PC-3 (cell line): Measurements from ENCODE around the gene ZC2HC1B. TPM values are rescaled to one million over a fixed set of nuclear protein-coding genes. Genes with fewer than 3 reads are reported as not detected.

Experiments
- ATAC-seq: fragments of 200-7000 bp; cut with Tn5 transposase; 2 replicates; pipeline ENCODE4 v1.9.1; 2020; ENCODE audit warnings: mild to moderate bottlenecking, moderate library complexity
- BruUV-seq: library from RNA; stranded (reverse); fragments of 400-500 nt; replicated peaks from 2 replicates; lab custom pipeline; 2021; lab: Mats Ljungman, UMichigan
- CTCF ChIA-PET: fragments of 300-600 bp; sonication (Branson Sonifier 250); formaldehyde crosslinking; loops from one replicate; lab custom pipeline; 2022; ENCODE audit warnings: antibody characterized with exemption; lab: Charles Lee
- POLR2A ChIA-PET: fragments of 300-600 bp; sonication (Branson Sonifier 250); formaldehyde crosslinking; loops from one replicate; lab custom pipeline; 2022; ENCODE audit warnings: antibody characterized with exemption; ENCODE audit not compliant: unreplicated experiment; lab: Charles Lee
- DNase-seq: peaks from one replicate; pipeline ENCODE4 v3.0.0-alpha.2; 2015
- H2AFZ ChIP-seq: fragments of 300-600 bp; sonication (generic); 2 replicates; pipeline ENCODE4 v1.6.0; 2016; ENCODE audit warnings: antibody characterized with exemption, low read length
- H3F3A ChIP-seq: fragments of 300-600 bp; sonication (generic); one replicate; pipeline ENCODE4 v1.6.0; 2017; ENCODE audit warnings: antibody characterized with exemption, low read length, control low read depth, mild to moderate bottlenecking; ENCODE audit not compliant: unreplicated experiment
- H3K27ac ChIP-seq: fragments of 300-600 bp; sonication (generic); 2 replicates; pipeline ENCODE4 v1.5.1; 2016; ENCODE audit warnings: mild to moderate bottlenecking, low read length
- H3K27me3 ChIP-seq: fragments of 300-600 bp; sonication (generic); 2 replicates; pipeline ENCODE4 v1.6.1; 2016; ENCODE audit warnings: low read length, mixed read lengths
- H3K36me3 ChIP-seq: fragments of 300-600 bp; sonication (generic); 2 replicates; pipeline ENCODE4 v1.6.1; 2016; ENCODE audit warnings: low read depth, mixed run types, low read length, mixed read lengths
- H3K4me1 ChIP-seq: fragments of 300-600 bp; sonication (generic); 2 replicates; pipeline ENCODE4 v1.5.1; 2016; ENCODE audit warnings: low read length; ENCODE audit not compliant: insufficient read depth
- H3K4me2 ChIP-seq: fragments of 300-600 bp; sonication (generic); 2 replicates; pipeline ENCODE4 v1.6.0; 2016; ENCODE audit warnings: low read length
- H3K4me3 ChIP-seq: fragments of 300-600 bp; sonication (generic); 2 replicates; pipeline ENCODE4 v1.5.1; 2016; ENCODE audit warnings: mild to moderate bottlenecking, low read length, mixed read lengths
- H3K79me2 ChIP-seq: fragments of 300-600 bp; sonication (generic); 2 replicates; pipeline ENCODE4 v1.6.1; 2017; ENCODE audit warnings: low read length, mixed read lengths
- H3K9ac ChIP-seq: fragments of 300-600 bp; sonication (generic); 2 replicates; pipeline ENCODE4 v1.6.0; 2016; ENCODE audit warnings: mild to moderate bottlenecking, low read length
- H3K9me2 ChIP-seq: fragments of 300-600 bp; sonication (generic); replicated peaks from 2 replicates; pipeline ENCODE4 v1.6.1; 2016; ENCODE audit warnings: mixed run types, low read length, mixed read lengths
- H3K9me3 ChIP-seq: fragments of 300-600 bp; sonication (generic); 2 replicates; pipeline ENCODE4 v1.6.1; 2016; ENCODE audit warnings: low read length, mixed read lengths
- H4K20me1 ChIP-seq: fragments of 300-600 bp; sonication (generic); 2 replicates; pipeline ENCODE4 v1.6.1; 2016; ENCODE audit warnings: low read length, mixed read lengths
- EZH2 ChIP-seq: fragments of 300-600 bp; sonication (generic); IDR thresholded peaks from one replicate; pipeline ENCODE4 v1.6.1; 2017; ENCODE audit warnings: antibody characterized with exemption, mild to moderate bottlenecking, low read length; ENCODE audit not compliant: unreplicated experiment
- EZH2phosphoT487 ChIP-seq: fragments of 300-600 bp; sonication (generic); IDR thresholded peaks from 2 replicates; pipeline ENCODE4 v1.6.1; 2018; ENCODE audit warnings: mild to moderate bottlenecking, antibody characterized with exemption, low read length, borderline replicate concordance
- intact Hi-C: fragments of 100-400 bp; cut with micrococcal nuclease; formaldehyde crosslinking; loops from 2 replicates; pipeline ENCODE4 v1.9.0; 2023
- total RNA-seq: library from RNA; depleted of rRNA; stranded (reverse); fragments of >200 nt; gene quantifications from 2 replicates; pipeline ENCODE4 v1.2.3, GENCODE V29; 2014
- TF ChIP-seq, protein P1 (sequence below): fragments of 300-600 bp; sonication (generic); conservative IDR thresholded peaks from 2 replicates; pipeline ENCODE4 v1.5.1; 2017; ENCODE audit warnings: antibody characterized with exemption, low read depth, mild to moderate bottlenecking, low read length

The ZC2HC1B gene
- total RNA-seq, 1 experiment from 2014 or later = not detected

GRCh38 chr6:143966312-143966711 is 102.0 kb downstream of the ZC2HC1B start:
- peaks cover 3% of the 10 kb centered on the region; the same call in 1 of the 2 replicates for H3K36me3 ChIP-seq
- no peak for DNase-seq
- POLR2A ChIA-PET = no interaction called here
- no peak overlapping the region for H3K9ac ChIP-seq
- no peak overlapping the region for H3K4me2 ChIP-seq
- H3F3A ChIP-seq = no peaks in the 10 kb centered on the region
- H3K27me3 ChIP-seq = no peaks in the 10 kb centered on the region
- H3K9me3 ChIP-seq = no peaks in the 10 kb centered on the region
- no peaks in the 10 kb centered on the region for H3K9me2 ChIP-seq
- CTCF ChIA-PET = no interaction called here
- H3K79me2 ChIP-seq = no peaks in the 10 kb centered on the region
- H3K4me3 ChIP-seq = no peak overlapping the region
- TF ChIP-seq, protein P1, sequence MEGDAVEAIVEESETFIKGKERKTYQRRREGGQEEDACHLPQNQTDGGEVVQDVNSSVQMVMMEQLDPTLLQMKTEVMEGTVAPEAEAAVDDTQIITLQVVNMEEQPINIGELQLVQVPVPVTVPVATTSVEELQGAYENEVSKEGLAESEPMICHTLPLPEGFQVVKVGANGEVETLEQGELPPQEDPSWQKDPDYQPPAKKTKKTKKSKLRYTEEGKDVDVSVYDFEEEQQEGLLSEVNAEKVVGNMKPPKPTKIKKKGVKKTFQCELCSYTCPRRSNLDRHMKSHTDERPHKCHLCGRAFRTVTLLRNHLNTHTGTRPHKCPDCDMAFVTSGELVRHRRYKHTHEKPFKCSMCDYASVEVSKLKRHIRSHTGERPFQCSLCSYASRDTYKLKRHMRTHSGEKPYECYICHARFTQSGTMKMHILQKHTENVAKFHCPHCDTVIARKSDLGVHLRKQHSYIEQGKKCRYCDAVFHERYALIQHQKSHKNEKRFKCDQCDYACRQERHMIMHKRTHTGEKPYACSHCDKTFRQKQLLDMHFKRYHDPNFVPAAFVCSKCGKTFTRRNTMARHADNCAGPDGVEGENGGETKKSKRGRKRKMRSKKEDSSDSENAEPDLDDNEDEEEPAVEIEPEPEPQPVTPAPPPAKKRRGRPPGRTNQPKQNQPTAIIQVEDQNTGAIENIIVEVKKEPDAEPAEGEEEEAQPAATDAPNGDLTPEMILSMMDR = no peak
- TF ChIP-seq EZH2phosphoT487 (no peak), EZH2 (no peak)
- no peak for ATAC-seq
- no peak overlapping the region for H3K27ac ChIP-seq
- H4K20me1 ChIP-seq = no peaks in the 10 kb centered on the region
- intact Hi-C loops = no loop called here
- H2AFZ ChIP-seq = no peak overlapping the region
- BruUV-seq = no TSS peak
- no peaks in the 10 kb centered on the region for H3K4me1 ChIP-seq

GRCh38 chr6:143967706-143968376 is 103.6 kb downstream of the ZC2HC1B start:
- no peaks in the 10 kb centered on the region for H3K9me3 ChIP-seq
- peaks cover 3% of the 10 kb centered on the region; the same call in 1 of the 2 replicates for H3K36me3 ChIP-seq
- DNase-seq (no peak), ATAC-seq (no peak)
- POLR2A ChIA-PET = no interaction called here
- TF ChIP-seq, protein P1 = no peak
- TF ChIP-seq EZH2phosphoT487 = no peak
- TF ChIP-seq EZH2 = no peak
- H3K9ac ChIP-seq = no peak overlapping the region
- H3K79me2 ChIP-seq = no peaks in the 10 kb centered on the region
- no peaks in the 10 kb centered on the region for H3F3A ChIP-seq
- H3K27me3 ChIP-seq = no peaks in the 10 kb centered on the region
- no TSS peak for BruUV-seq
- H2AFZ ChIP-seq = no peak overlapping the region
- intact Hi-C loops = no loop called here
- CTCF ChIA-PET = no interaction called here
- no peak overlapping the region for H3K4me2 ChIP-seq
- H4K20me1 ChIP-seq = no peaks in the 10 kb centered on the region
- H3K27ac ChIP-seq = no peak overlapping the region
- H3K9me2 ChIP-seq = no peaks in the 10 kb centered on the region
- no peak overlapping the region for H3K4me3 ChIP-seq
- H3K4me1 ChIP-seq = no peaks in the 10 kb centered on the region

DNA sequence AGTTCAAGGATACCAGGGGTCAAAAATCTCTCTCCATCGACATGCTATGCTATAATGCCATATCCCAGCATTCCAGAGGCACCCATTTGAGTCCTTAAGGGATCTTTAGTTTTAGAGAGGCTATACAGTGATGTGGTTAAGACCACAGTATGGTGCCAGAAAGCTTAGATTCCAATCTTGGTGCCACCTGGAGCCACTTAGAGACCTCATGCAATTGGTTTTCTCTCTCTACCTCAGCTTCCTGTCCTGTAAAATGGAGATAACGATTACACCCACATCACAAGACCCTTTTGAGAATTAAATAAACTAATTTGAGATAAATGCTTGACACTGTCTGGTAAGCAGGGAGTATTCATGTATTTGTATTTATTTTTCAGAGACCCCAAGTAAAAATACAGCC is 104.8 kb downstream of the ZC2HC1B start:
- no TSS peak for BruUV-seq
- Histone ChIP-seq H3K27ac (no peak overlapping the region), H4K20me1 (no peaks in the 10 kb centered on the region), H3F3A (no peaks in the 10 kb centered on the region), H3K79me2 (no peaks in the 10 kb centered on the region), H3K27me3 (no peaks in the 10 kb centered on the region), H3K4me3 (no peak overlapping the region), H3K9me2 (no peaks in the 10 kb centered on the region), H3K4me2 (no peak overlapping the region), H3K9ac (no peak overlapping the region), H3K36me3 (peaks cover 3% of the 10 kb centered on the region; the same call in 1 of the 2 replicates), H3K9me3 (no peaks in the 10 kb centered on the region), H2AFZ (no peak overlapping the region), H3K4me1 (no peaks in the 10 kb centered on the region)
- ChIA-PET POLR2A (no interaction called here), CTCF (interaction anchor here (0.9 kb wide), 1 partner anchor 45 kb away, joined by 3 read pairs; no protein-coding TSS in a partner anchor)
- intact Hi-C loops = no loop called here
- no peak for DNase-seq
- TF ChIP-seq, protein P1 = no peak
- TF ChIP-seq EZH2phosphoT487 = no peak
- ATAC-seq = no peak
